Measurements from ENCODE around the gene CDHR2.

Gene CDHR2

GRCh38 chr5:176548967-176549444 is at the start of gene CDHR2:
TSS of gene CDHR2 (plus strand) at chr5:176549342. CDS start at chr5:176565353, 16,011 bp downstream.
- DNase-seq: no peak

GRCh38 chr5:176500511-176500910 is 48.6 kb upstream of the CDHR2 start:
- no peak for DNase-seq

- DNase-seq: no peak
Observed at GRCh38 chr5:176501333-176501732, 47.8 kb upstream of the CDHR2 start.

GRCh38 chr5:176503496-176503895 is 45.6 kb upstream of the CDHR2 start:
- DNase-seq: no peak

- DNase-seq: no peak
Observed at GRCh38 chr5:176507911-176508310, 41.2 kb upstream of the CDHR2 start.

GRCh38 chr5:176508603-176509002 is 40.5 kb upstream of the CDHR2 start:
- no peak for DNase-seq

GRCh38 chr5:176513788-176514187 is 35.4 kb upstream of the CDHR2 start:
- DNase-seq: no peak

- DNase-seq: no peak
Observed at GRCh38 chr5:176514244-176514950, 34.7 kb upstream of the CDHR2 start.

- no peak for DNase-seq
Observed at GRCh38 chr5:176515396-176515795, 33.7 kb upstream of the CDHR2 start.

- DNase-seq: no peak
Observed at GRCh38 chr5:176517053-176517661, 32.0 kb upstream of the CDHR2 start.

- no peak for DNase-seq
Observed at GRCh38 chr5:176519810-176520720, 29.1 kb upstream of the CDHR2 start.

GRCh38 chr5:176521286-176521685 is 27.9 kb upstream of the CDHR2 start:
- no peak for DNase-seq

GRCh38 chr5:176521699-176522263 is 27.4 kb upstream of the CDHR2 start:
- DNase-seq: no peak

GRCh38 chr5:176524138-176524537 is 25.0 kb upstream of the CDHR2 start:
- no peak for DNase-seq

GRCh38 chr5:176524987-176525386 is 24.2 kb upstream of the CDHR2 start:
- DNase-seq: no peak

- no peak for DNase-seq
Observed at GRCh38 chr5:176525677-176526076, 23.5 kb upstream of the CDHR2 start.

GRCh38 chr5:176526462-176526861 is 22.7 kb upstream of the CDHR2 start:
- DNase-seq: no peak

GRCh38 chr5:176527246-176528222 is 21.6 kb upstream of the CDHR2 start:
- DNase-seq: no peak

- no peak for DNase-seq
Observed at GRCh38 chr5:176528301-176528700, 20.8 kb upstream of the CDHR2 start.

- DNase-seq: no peak
Observed at GRCh38 chr5:176528761-176529115, 20.4 kb upstream of the CDHR2 start.

- DNase-seq: no peak
Observed at GRCh38 chr5:176529116-176529740, 19.9 kb upstream of the CDHR2 start.

- no peak for DNase-seq
Observed at GRCh38 chr5:176529741-176530141, 19.4 kb upstream of the CDHR2 start.
